ENCODE measurements around the gene ABCD4.

The ABCD4 gene

GRCh38 chr14:74257941-74258763, 44.6 kb downstream of the ABCD4 start:
- DNase-seq = no peak

- DNase-seq = peak; percentile 51
Measured at GRCh38 chr14:74257078-74257940, 45.4 kb downstream of the ABCD4 start.

GRCh38 chr14:74255281-74255680, 47.5 kb downstream of the ABCD4 start:
- DNase-seq = peak; percentile 71

GRCh38 chr14:74249433-74250375, 53.0 kb downstream of the ABCD4 start:
- DNase-seq = no peak

GRCh38 chr14:74248017-74248416, 54.7 kb downstream of the ABCD4 start:
- no peak for DNase-seq

- no peak for DNase-seq
Measured at GRCh38 chr14:74246542-74246941, 56.2 kb downstream of the ABCD4 start.

GRCh38 chr14:74245292-74245691, 57.4 kb downstream of the ABCD4 start:
- no peak for DNase-seq

- DNase-seq = no peak
Measured at GRCh38 chr14:74244115-74244514, 58.6 kb downstream of the ABCD4 start.

- no peak for DNase-seq
Measured at GRCh38 chr14:74243051-74243450, 59.7 kb downstream of the ABCD4 start.

GRCh38 chr14:74242780-74243042, 60.0 kb downstream of the ABCD4 start:
- no peak for DNase-seq

GRCh38 chr14:74242021-74242779, 60.5 kb downstream of the ABCD4 start:
- no peak for DNase-seq

- no peak for DNase-seq
Measured at GRCh38 chr14:74241652-74242017, 61.1 kb downstream of the ABCD4 start.

GRCh38 chr14:74240794-74241651, 61.7 kb downstream of the ABCD4 start:
- no peak for DNase-seq

GRCh38 chr14:74239848-74240793, 62.6 kb downstream of the ABCD4 start:
- no peak for DNase-seq

- no peak for DNase-seq
Measured at GRCh38 chr14:74238974-74239847, 63.5 kb downstream of the ABCD4 start, which contains the start of gene VSX2. TSS of gene VSX2 (plus strand) at chr14:74239449. CDS start at chr14:74239562, 113 bp downstream.

- DNase-seq = no peak
Measured at GRCh38 chr14:74237441-74237840, 65.3 kb downstream of the ABCD4 start.

Measured in NCI-H446 treated with DMSO at 0.1 percent for 48 hours (cell line).